Embryonic facial prominence (tissue), 1 donor: Measurements from ENCODE around the gene VWA8.
A peak's percentile ranks its signal among the peaks of the same experiment; 100 is the strongest.
"Not testable (repeated sequence)": the region's sequence is repeated elsewhere in the genome, so short reads cannot be mapped to it uniquely, and the experiment has no call there.

Experiments
- DNase-seq: peaks from one replicate; pipeline ENCODE4 v3.0.0-alpha.2; 2016; ENCODE audit errors: extremely low spot score

Gene VWA8

DNA sequence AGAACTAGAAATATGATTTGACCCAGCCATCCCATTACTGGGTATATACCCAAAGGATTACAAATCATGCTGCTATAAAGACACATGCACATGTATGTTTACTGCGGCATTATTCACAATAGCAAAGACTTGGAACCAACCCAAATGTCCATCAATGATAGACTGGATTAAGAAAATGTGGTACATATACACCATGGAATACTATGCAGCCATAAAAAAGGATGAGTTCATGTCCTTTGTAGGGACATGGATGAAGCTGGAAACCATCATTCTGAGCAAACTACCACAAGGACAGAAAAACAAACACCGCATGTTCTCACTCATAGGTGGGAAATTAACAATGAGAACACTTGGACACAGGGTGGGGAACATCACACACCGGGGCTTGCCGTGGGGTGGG is 38.0 kb downstream of the VWA8 start:
- DNase-seq: not testable (repeated sequence)

DNA sequence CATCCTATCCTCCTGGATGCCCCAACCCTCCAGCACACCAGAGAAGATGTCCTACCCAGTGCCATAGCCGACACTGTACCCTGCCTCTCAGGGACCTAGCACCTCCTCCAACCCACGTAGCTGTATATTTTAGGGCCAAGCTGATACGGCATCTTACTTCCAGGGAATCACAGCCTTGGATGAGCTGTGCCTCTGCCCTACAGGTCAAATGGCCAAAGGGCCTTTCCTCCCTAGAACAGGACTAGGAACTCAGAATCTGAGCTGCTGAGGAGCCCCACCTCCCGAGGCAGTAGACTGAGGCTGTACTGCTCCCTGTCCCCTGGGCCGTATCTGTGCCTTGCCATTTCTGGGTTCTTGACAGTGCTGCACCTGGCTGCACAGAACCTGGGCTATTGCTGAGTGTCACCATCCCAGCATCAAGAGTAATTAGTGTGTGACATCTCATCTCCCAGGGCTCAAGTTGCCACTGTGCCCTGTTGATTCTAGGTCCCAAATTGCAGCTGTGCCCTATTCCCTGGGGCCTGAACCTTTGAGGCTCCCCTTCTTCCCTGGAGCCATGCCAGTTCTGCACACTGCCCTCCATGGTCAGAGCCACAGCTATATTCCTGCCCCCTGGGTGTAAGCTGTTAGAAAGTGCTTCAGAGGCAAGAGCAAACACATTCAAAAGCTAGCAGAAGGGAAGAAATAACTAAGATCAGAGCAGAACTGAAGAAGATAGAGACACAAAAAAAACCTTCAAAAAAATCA is 41.0 kb downstream of the VWA8 start:
- no peak for DNase-seq

DNA sequence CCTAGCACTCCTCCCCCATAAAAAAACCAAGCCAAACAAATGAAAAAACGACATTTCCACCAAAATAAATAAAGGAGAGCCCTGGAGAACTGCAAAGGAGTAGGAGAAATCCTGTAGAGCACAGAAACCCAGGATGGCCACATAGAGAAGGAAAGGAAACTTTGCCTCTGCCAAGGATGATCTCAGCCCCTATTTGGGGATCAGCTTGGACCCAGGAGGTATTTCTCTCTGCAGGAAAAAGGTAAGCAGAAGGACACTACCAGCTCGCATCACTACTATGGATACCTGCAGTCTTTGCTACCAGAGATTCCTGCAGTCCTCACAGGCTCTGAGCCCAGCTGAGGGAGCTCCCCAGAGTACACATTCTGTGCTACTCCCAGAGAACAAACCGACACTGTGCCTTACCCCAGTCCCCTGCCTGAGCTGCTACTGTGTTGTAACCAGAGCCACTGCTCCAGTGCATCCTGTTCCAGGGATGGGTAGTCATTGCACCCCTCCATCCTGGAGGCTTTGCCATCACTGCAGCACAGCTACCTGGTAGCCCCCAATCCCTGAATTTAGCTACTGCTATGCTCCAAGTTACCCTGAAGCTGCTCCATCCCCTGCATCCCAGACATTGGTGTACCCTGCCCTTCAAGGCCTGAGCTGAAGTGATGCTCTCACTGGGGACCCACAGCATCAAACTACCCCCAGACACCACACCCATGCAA is 41.7 kb downstream of the VWA8 start:
- DNase-seq: no peak

DNA sequence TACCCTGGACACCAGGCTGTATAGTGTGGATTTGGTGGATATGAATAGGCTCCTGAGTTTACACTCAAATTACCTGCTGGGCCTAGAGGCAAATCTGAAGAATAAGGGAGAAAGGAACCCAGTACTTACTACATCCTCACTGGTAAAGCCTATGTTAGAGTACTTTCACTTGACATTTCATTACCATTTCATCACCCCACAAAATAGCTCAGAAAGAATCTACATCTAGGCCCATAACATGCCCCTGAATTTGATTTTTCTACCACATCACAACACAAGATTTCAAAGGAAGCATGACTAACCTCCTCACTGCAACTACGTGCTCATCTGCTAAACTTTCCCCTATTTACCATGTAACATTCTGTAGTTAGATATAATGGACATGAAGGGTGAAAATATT is 43.3 kb downstream of the VWA8 start:
- DNase-seq: no peak

DNA sequence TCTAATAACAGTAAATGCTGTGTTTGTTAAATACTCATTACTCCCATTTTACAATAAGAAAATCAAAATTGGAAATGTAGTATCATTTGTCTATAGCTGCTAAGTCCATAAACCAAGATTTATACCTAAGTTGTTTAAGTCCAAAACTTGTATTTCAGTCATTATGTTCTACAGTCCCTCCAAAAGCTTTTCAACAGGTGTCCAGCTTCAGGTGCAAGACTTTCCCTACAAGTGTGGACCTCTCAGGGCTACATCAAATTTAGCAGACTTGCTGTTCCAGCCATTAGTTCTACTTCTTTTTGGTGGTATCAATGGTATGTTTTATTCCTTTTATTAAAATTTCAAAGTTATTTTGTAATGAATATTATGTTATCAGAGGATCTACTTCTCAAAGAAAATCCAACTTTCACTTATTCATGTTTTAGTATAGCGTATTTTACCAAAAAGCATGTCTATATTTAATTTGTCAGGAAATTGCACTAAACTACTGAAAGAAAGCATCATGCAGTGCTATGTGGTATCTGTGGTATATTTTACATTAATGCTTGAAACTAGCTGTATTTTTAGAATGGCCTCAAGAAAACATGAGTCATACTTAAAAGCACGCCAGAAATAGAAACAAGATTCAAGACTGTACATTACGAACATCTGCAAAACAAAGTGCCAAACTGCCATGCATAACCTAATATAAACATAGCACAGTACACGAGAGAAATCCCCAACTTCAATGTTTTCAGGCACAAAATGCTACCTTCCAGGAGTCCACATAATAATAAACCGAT is 44.5 kb downstream of the VWA8 start:
- peak; percentile 58 for DNase-seq

DNA sequence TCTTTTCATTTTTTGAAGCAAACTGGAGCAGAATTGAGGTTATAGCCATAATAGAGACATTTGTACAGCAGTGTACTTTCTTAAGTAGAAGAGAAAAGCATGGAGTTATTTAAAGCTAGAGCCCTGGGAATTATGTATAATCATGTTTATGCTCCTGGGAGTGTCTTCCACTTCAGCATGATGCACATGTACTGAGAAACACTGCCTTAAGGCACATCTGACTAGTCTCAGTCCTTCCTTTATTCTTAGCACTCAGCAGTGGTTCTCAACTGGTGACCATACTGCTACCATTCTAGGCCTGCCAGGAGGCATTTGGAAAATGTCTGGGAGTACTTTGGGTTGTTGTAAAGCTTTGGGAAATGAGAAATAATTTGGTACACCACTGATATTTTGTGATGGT is 45.8 kb downstream of the VWA8 start:
- no peak for DNase-seq

DNA sequence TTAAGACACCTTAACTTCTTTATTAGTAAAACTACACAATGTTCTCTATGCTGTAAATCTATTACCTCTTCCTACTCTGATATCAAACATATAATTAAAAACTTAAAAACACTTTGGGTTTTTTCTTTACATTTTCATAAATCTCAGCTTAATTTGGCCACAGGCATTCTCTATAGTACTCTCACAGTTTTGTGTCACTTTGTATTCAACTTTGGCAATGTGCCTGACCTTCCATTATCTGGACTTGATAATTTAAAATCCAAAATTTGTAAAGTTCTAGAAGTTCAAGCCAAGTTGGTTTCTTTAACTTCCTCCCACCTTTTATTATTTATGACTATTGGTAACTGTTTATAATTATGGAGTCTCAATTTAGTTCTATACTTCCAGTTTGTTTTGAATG is 46.4 kb downstream of the VWA8 start:
- no peak for DNase-seq

DNA sequence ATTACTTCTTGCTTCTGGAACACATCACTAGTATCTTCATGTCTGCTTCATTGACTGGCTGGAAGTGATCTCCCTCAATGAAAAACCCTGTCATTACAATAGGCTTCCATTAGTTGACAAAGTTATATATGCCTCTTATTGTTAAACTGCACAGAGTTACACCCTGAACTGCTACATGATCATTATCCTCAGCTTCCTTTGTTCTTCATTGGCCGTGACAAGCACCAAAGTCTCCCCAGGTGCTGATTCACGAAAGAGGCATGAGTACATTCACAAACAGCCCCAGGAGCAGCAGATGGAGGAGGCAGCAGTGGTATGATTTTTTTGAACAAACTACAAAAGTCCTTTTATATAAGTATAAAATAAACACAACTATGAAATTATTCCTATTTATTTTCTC is 51.4 kb downstream of the VWA8 start:
- DNase-seq: no peak

DNA sequence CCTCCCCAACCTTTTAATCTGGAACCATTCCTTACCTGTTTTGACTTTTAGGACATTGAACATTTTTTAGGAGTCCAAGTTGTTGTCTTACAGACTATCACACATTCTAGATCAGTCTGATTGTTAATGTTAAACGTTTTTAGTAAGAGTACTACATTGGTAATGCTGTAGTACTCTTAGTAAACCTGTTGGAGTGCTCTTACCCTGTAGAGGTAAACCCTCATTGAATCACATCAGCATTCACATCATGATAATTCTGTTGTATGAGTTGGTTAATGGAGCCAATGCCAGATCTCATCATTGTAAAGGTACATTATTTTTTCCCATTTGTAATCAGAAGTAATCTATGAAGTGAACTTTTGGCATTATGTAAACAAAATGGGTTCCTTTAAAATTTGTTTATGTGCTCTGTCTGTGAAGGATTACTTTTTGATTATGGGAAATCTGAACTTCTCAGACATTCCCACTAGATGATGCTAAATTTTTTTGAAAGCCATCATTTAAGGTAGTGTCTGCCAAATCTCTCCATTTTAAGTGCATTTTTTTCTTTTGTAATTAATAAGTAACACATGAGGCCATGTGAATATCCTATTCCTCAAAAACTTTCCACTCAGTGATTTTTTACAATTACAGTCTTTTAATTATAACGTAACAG is 55.2 kb downstream of the VWA8 start:
- DNase-seq: no peak

DNA sequence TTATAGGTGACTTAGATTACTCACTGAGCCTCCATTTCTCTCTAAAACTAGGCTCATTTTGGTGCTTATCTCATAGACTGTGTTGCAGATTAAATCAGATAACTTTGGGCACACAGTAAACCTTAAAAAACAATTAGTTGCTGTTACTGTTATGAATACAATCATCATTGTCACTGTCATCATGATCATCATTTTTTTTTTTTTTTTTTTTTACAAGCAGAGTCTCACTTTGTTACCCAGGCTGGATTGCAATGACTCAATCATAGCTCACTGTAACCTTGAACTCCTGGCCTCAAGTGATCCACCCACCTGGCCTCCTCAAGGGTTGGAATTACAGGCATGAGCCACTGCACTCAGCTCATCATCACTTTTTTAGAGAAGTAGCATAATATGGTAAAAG is 60.0 kb downstream of the VWA8 start:
- DNase-seq: no peak

DNA sequence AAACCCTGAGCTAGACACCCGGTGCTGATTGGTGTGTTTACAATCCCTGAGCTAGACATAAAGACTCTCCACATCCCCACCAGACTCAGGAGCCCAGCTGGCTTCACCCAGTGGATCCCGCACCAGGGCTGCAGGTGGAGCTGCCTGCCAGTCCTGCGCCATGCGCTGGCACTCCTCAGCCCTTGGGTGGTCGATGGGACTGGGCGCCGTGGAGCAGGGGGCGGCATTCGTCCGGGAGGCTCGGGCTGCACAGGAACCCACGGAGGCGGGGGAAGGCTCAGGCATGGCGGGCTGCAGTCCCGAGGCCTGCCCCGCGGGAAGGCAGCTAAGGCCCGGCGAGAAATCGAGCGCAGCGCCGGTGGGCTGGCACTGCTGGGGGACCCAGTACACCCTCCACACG is 62.5 kb downstream of the VWA8 start:
- not testable (repeated sequence) for DNase-seq

DNA sequence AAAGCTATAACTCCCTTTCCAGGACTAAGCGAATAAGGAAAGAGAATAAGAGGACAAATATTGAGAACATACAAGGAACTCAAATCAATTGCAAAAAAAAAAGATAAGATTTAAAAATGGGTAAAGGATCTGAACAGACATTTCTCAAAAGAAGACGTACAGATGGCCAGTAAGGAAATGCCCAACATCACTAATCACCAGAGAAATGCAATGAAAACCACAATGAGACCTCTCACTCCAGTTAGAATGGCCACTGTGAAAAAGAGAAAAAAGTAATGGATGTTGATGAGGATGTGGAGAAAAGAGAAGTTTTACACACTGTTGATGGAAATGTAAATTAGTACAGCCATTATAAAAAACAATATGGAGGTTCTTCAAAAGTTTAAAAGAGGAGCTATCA is 63.8 kb downstream of the VWA8 start:
- DNase-seq: no peak

DNA sequence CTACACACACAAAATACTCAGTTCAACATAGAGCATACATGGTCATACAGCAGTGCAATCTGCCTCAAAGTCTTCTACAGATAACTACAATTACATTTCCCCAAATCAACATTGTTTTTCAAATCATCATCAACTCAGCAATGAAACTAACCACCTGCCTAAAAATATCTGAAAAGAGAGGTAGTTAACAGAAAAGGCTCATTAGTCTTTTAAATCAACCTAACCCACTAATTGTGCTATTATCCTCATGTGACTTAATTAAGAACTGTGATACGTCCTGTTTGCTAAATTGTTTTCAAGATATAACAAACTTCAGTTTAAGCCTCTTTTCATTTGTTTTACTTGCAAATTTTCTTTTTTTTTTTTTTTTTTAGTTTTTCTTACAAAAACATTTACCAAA is 65.4 kb downstream of the VWA8 start:
- DNase-seq: no peak

DNA sequence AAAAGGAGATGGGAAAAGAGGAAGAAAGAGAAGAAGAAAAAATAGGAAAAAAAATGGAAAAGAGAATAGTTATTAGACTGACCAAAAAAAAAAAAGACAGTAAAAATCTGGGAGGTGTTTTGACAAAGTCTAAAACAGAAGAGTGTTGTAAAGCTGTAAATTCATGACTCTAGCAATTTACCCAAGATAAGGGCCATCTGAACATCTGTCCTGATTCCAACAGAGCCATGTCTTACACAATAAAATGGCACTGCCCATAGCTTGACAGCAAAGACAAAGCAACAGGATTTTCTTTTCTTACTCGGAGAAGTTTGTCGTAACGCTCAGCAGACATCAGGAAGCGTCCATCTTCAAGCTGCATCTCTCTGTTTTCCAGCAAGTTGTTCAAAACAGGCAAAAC is 69.8 kb downstream of the VWA8 start:
- no peak for DNase-seq

DNA sequence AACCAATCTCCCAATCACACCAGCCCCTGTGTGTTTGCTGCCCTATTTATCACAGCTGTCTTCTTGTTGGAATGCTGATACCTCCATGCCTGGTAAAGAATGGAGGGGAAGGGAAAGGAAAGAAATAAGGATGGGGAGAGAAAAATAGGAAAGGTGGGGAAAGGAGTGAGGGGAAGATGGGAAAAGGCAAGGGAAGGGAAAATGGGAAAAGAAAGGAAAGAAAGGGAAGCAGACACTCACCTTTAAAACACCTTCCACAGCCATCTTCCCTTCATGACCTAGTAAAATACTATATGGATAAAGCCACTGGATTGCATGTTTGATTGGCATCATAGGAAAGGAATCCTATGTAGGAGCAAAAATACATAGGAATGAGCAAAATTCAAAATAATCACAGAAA is 77.8 kb downstream of the VWA8 start:
- no peak for DNase-seq

DNA sequence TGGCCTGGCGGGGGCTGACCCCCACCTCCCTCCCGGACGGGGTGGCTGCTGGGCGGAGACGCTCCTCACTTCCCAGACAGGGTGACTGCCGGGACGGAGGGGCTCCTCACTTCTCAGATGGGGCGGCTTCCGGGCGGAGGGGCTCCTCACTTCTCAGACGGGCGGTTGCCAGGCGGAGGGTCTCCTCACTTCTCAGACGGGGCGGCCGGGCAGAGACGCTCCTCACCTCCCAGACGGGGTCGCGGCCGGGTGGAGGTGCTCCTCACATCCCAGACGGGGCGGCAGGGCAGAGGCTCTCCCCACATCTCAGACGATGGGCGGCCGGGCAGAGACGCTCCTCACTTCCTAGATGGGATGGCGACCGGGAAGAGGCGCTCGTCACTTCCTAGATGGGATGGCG is 79.0 kb downstream of the VWA8 start:
- not testable (repeated sequence) for DNase-seq

DNA sequence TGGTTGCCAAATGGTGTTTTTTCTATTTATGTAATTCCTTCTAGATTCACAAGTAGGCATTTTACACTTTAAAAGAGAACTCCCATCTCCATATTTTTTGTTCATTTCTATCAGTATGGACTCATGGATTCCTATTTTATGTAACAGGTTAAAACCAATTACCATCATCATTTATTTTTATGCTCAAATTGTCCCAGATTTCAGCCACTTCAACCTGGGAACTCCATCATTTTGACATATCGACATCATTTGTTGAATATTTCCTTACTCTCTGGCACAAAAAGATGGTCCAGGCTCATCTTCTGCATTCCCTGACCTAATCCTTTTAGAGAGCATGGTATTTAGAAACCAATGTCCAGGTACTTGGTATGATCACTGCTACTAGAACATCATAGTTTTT is 79.9 kb downstream of the VWA8 start:
- DNase-seq: no peak

DNA sequence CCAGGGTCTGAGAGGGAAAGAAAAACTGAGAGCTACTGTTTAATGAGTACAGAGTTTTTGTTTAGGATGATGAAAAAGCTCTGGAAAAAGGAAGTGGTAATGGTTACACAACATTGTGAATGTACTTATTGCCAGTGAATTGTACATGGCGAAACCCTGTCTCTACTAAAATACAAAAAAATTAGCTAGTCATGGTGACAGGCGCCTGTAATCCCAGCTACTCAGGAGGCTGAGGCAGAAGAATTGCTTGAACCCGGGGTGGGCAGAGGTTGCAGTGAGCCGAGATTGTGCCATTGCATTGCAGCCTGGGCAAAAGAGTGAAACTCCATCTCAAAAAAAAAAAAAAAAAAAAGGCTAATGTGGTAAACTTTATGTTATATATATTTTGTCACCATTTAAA is 96.3 kb downstream of the VWA8 start:
- no peak for DNase-seq

DNA sequence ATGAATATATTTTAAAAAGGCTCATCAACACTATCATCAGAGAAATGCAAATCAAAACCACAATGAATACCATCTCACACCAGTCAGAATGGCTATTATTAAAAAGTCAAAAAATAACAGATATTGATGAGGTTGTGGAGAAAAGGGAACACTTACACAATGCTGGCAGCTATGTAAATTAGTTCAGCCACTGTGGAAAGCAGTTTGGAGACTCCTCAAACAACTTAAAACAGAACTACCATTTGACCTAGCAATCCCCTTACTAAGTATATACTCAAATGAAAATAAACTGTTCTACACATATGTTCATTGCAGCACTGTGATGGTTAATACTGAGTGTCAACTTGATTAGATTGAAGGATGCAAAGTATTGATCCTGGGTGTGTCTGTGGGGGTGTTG is 98.2 kb downstream of the VWA8 start:
- DNase-seq: not testable (repeated sequence)

DNA sequence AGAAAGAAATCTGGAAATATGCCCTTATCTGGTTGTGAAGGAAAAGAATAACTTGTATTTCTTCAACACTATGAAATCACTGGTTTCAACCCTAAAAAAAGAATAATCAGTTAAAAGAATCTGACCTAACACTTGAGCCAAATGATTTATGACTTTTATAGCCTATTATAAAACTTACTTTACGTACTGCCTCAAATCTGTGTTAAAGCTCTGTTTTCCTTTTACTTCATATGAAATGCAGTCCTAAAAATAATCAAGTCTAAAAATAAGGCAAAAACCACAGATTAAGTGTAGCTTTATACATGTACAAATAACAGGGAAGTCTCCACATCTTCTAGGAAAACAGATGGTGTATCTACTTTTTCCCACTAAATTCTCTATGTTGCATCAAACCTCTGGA is 101.3 kb downstream of the VWA8 start:
- DNase-seq: no peak

DNA sequence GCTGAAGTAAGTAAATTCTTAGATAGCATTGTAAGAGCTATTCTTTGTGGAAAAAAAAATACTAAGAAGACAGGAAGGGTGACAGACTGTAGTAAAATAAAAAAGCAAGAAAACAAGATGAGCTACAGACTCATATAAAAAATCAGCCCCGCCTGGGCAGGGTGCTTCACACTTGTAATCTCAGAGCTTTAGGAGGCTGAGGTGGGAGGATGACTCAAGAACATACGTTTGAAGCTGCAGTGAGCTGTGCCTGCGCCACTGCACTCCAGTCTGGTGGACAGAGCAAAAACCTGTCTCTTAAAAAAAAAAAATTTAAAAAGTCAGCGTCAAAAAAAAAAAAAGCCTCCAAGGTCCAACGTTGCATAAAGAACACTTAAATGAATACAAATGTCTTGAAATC is 102.1 kb downstream of the VWA8 start:
- DNase-seq: no peak

DNA sequence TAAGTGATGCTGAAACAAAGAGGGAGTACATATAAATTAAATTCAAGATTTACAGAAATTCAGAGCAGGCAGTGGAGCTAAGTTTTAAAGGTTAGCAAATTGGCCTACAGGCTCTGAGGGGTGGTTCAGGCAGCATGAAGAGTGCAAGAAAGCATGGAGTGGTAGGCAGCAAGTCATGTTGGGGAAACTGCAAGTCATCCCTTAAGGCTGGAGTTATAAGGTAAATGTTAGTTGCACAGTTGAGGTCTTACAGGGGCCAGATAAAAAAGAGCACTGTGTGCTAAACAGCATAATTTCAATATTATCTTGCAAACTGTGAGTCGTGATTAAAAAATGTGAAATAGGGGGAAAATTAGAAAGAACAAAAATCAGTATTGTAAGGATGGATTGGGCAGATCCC is 106.2 kb downstream of the VWA8 start:
- no peak for DNase-seq
